HEK293 (cell line): Measurements from ENCODE around the gene CD44.

Experiments
- CTCF ChIA-PET: fragments of 350-600 bp; formaldehyde crosslinking; extraction: SDS; loops from one replicate; lab custom pipeline; 2021; ENCODE audit warnings: antibody characterized with exemption; lab: Yijun Ruan, JAX
- POLR2A ChIA-PET: fragments of 300-600 bp; formaldehyde crosslinking; extraction: SDS; loops from one replicate; lab custom pipeline; 2020; ENCODE audit warnings: antibody characterized with exemption, inconsistent platforms; lab: Yijun Ruan, JAX
- H3K27ac ChIP-seq: fragments of 200-500 bp; sonication (Bioruptor generic); 2 replicates; pipeline ENCODE4 v1.5.1; 2014; ENCODE audit warnings: low read depth, low read length, control low read depth, inconsistent platforms; ENCODE audit errors: extremely low read depth
- H3K36me3 ChIP-seq, 2 experiments: fragments of 200-500 bp in 1 of 2; sonication (Bioruptor generic) in 1 of 2; 1 replicate in 1 of 2; 2 replicates in 1 of 2; pipeline ENCODE4 v1.5.1; 2014 to 2017; ENCODE audit warnings: inconsistent platforms in 2 of 2, low read length in 2 of 2; ENCODE audit not compliant: control insufficient read depth in 2 of 2, insufficient read depth in 1 of 2
- H3K4me1 ChIP-seq: fragments of 200-500 bp; sonication (Bioruptor generic); 2 replicates; pipeline ENCODE4 v1.5.1; 2014; ENCODE audit warnings: mild to moderate bottlenecking, low read length, inconsistent platforms; ENCODE audit not compliant: control insufficient read depth, insufficient read depth
- H3K4me3 ChIP-seq: 2 replicates; pipeline ENCODE4 v1.5.1; 2011; ENCODE audit warnings: low read depth, mild to moderate bottlenecking, control low read depth, low read length, moderate library complexity
- H3K9me3 ChIP-seq: fragments of 200-500 bp; sonication (Bioruptor generic); 2 replicates; pipeline ENCODE4 v1.5.1; 2014; ENCODE audit warnings: low read depth, low read length, inconsistent platforms; ENCODE audit not compliant: control insufficient read depth, insufficient read depth
- FEZF1 ChIP-seq: fragments of 450-650 bp; formaldehyde crosslinking; IDR thresholded peaks from 2 replicates; pipeline ENCODE4 v1.5.1; 2016; ENCODE audit warnings: missing biosample characterization, missing genetic modification characterization
- KLF16 ChIP-seq: fragments of 450-650 bp; formaldehyde crosslinking; IDR thresholded peaks from 2 replicates; pipeline ENCODE4 v1.5.1; 2017; ENCODE audit warnings: missing biosample characterization, missing genetic modification characterization
- PATZ1 ChIP-seq: fragments of 450-650 bp; formaldehyde crosslinking; IDR thresholded peaks from 2 replicates; pipeline ENCODE4 v1.5.1; 2016; ENCODE audit warnings: missing biosample characterization, missing genetic modification characterization
- SCRT1 ChIP-seq: fragments of 450-650 bp; formaldehyde crosslinking; IDR thresholded peaks from 2 replicates; pipeline ENCODE4 v1.5.1; 2016; ENCODE audit warnings: missing biosample characterization, missing genetic modification characterization, borderline replicate concordance
- SP2 ChIP-seq: fragments of 450-650 bp; formaldehyde crosslinking; IDR thresholded peaks from 2 replicates; pipeline ENCODE4 v1.5.1; 2016; ENCODE audit warnings: missing biosample characterization, missing genetic modification characterization
- YY2 ChIP-seq: fragments of 450-650 bp; formaldehyde crosslinking; IDR thresholded peaks from 2 replicates; pipeline ENCODE4 v1.5.1; 2016; ENCODE audit warnings: missing biosample characterization, missing genetic modification characterization
- ZBTB7A ChIP-seq: fragments of 450-650 bp; formaldehyde crosslinking; IDR thresholded peaks from 2 replicates; pipeline ENCODE4 v1.5.1; 2016; ENCODE audit warnings: low read depth, missing biosample characterization, missing genetic modification characterization
- ZNF184 ChIP-seq: fragments of 450-650 bp; IDR thresholded peaks from 2 replicates; pipeline ENCODE4 v1.5.1; 2018; ENCODE audit warnings: missing biosample characterization, mild to moderate bottlenecking, missing genetic modification characterization
- ZNF24 ChIP-seq: fragments of 450-650 bp; formaldehyde crosslinking; IDR thresholded peaks from 2 replicates; pipeline ENCODE4 v1.5.1; 2016; ENCODE audit warnings: missing biosample characterization, missing genetic modification characterization
- ZNF354C ChIP-seq: fragments of 450-650 bp; formaldehyde crosslinking; IDR thresholded peaks from 2 replicates; pipeline ENCODE4 v1.5.1; 2016; ENCODE audit warnings: missing biosample characterization, missing genetic modification characterization, low read depth, borderline replicate concordance
- ZNF48 ChIP-seq: fragments of 450-650 bp; formaldehyde crosslinking; IDR thresholded peaks from 2 replicates; pipeline ENCODE4 v1.5.1; 2016; ENCODE audit warnings: missing biosample characterization, missing genetic modification characterization
- ZNF514 ChIP-seq: fragments of 450-650 bp; formaldehyde crosslinking; IDR thresholded peaks from 2 replicates; pipeline ENCODE4 v1.5.1; 2016; ENCODE audit warnings: missing biosample characterization, missing genetic modification characterization
- ZNF530 ChIP-seq: fragments of 450-650 bp; formaldehyde crosslinking; IDR thresholded peaks from 2 replicates; pipeline ENCODE4 v1.5.1; 2016; ENCODE audit warnings: low read depth, missing biosample characterization, missing genetic modification characterization
- ZNF585B ChIP-seq: fragments of 450-650 bp; formaldehyde crosslinking; IDR thresholded peaks from 2 replicates; pipeline ENCODE4 v1.5.1; 2016; ENCODE audit warnings: missing biosample characterization, missing genetic modification characterization
- ZNF626 ChIP-seq: fragments of 450-650 bp; sonication (Bioruptor Pico); formaldehyde crosslinking; IDR thresholded peaks from 2 replicates; pipeline ENCODE4 v1.5.1; 2018; ENCODE audit warnings: missing biosample characterization, missing genetic modification characterization, inconsistent platforms
- ZNF664 ChIP-seq: fragments of 450-650 bp; formaldehyde crosslinking; IDR thresholded peaks from 2 replicates; pipeline ENCODE4 v1.5.1; 2016; ENCODE audit warnings: missing biosample characterization, missing genetic modification characterization
- ZNF692 ChIP-seq: fragments of 450-650 bp; formaldehyde crosslinking; IDR thresholded peaks from 2 replicates; pipeline ENCODE4 v1.5.1; 2016; ENCODE audit warnings: missing biosample characterization, missing genetic modification characterization
- TF ChIP-seq, protein P1 (sequence below): sonication (generic); formaldehyde crosslinking; IDR thresholded peaks from 2 replicates; pipeline ENCODE4 v1.8.1; 2022; ENCODE audit warnings: mild to moderate bottlenecking, moderate library complexity, missing genetic modification reagents
- TF ChIP-seq, protein P2 (sequence below): fragments of 450-650 bp; formaldehyde crosslinking; IDR thresholded peaks from 2 replicates; pipeline ENCODE4 v1.5.1; 2016; ENCODE audit warnings: missing biosample characterization, missing genetic modification characterization

Gene CD44

DNA sequence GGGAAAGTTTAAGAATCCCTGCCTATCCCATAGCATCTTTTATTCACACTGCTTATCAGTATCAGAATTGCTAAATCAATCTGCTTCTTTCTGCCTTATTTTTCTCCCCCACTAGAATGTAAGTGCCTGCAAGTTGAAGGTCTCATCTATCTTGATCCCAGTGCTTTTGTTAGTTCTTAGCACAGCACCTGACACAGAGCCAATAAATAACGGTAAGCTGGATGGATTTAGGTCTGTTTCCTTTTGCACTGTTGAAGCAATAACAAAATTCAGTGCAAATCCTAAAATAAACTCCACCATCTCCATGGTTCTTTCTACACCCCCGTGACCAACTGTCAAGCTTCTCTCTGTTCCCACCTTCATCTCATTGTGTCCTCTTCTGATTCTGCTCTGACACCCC is 36.7 kb upstream of the CD44 start:
- no peak overlapping the region for H3K27ac ChIP-seq
- POLR2A ChIA-PET = no interaction called here

GRCh38 chr11:35103366-35104208 is 35.4 kb upstream of the CD44 start:
- no peak overlapping the region for H3K4me3 ChIP-seq
- H3K27ac ChIP-seq = no peak overlapping the region
- TF ChIP-seq SP2 (tag by site-specific recombination) = no peak
- no peak for TF ChIP-seq YY2 (tag by site-specific recombination)
- TF ChIP-seq ZNF626 (tag by site-specific recombination) = no peak
- TF ChIP-seq KLF16 = no peak
- TF ChIP-seq, protein P1, sequence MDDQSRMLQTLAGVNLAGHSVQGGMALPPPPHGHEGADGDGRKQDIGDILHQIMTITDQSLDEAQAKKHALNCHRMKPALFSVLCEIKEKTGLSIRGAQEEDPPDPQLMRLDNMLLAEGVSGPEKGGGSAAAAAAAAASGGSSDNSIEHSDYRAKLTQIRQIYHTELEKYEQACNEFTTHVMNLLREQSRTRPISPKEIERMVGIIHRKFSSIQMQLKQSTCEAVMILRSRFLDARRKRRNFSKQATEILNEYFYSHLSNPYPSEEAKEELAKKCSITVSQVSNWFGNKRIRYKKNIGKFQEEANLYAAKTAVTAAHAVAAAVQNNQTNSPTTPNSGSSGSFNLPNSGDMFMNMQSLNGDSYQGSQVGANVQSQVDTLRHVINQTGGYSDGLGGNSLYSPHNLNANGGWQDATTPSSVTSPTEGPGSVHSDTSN (CRISPR knock-in tag) = no peak
- no peak for TF ChIP-seq ZNF692 (tag by site-specific recombination)
- TF ChIP-seq, protein P2, sequence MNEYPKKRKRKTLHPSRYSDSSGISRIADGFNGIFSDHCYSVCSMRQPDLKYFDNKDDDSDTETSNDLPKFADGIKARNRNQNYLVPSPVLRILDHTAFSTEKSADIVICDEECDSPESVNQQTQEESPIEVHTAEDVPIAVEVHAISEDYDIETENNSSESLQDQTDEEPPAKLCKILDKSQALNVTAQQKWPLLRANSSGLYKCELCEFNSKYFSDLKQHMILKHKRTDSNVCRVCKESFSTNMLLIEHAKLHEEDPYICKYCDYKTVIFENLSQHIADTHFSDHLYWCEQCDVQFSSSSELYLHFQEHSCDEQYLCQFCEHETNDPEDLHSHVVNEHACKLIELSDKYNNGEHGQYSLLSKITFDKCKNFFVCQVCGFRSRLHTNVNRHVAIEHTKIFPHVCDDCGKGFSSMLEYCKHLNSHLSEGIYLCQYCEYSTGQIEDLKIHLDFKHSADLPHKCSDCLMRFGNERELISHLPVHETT (tag by site-specific recombination) = no peak
- no peak for TF ChIP-seq FEZF1 (tag by site-specific recombination)
- no peak for TF ChIP-seq ZNF664
- no peak for TF ChIP-seq ZBTB7A (tag by site-specific recombination)
- no peak for TF ChIP-seq SCRT1 (tag by site-specific recombination)
- TF ChIP-seq PATZ1 = no peak
- TF ChIP-seq ZNF514 (tag by site-specific recombination) = no peak
- no peak for TF ChIP-seq ZNF184 (tag by site-specific recombination)
- TF ChIP-seq, all 188 proteins: peak for 0
- ChIA-PET CTCF (no interaction called here), POLR2A (interaction anchor here (0.6 kb wide), 1 partner anchor 95 kb away, joined by 3 read pairs; no protein-coding TSS in a partner anchor)
- Histone ChIP-seq H3K4me1 (no peaks in the 10 kb centered on the region), H3K9me3 (no peaks in the 10 kb centered on the region), H3K36me3 (no peaks in the 10 kb centered on the region)

More for the DNA sequence above, 36.7 kb upstream of the CD44 start:
- no peaks in the 10 kb centered on the region for H3K4me1 ChIP-seq
- no peaks in the 10 kb centered on the region for H3K36me3 ChIP-seq
- no peak overlapping the region for H3K4me3 ChIP-seq
- H3K9me3 ChIP-seq = no peaks in the 10 kb centered on the region
- TF ChIP-seq ZNF24 (tag by site-specific recombination) (no peak), SCRT1 (tag by site-specific recombination) (no peak), ZNF354C (tag by site-specific recombination) (no peak), ZNF530 (no peak), ZNF585B (no peak), ZNF48 (tag by site-specific recombination) (no peak)
- CTCF ChIA-PET = interaction anchor here (0.7 kb wide), 1 partner anchor 511 kb away, joined by 3 read pairs; no protein-coding TSS in a partner anchor
